Measurements from ENCODE around the gene CIZ1. TPM values are rescaled to one million over a fixed set of nuclear protein-coding genes. Genes with fewer than 3 reads are reported as not detected.
"Not testable (repeated sequence)": the region's sequence is repeated elsewhere in the genome, so short reads cannot be mapped to it uniquely, and the experiment has no call there.

Gene CIZ1
- total and polyA plus RNA-seq, 5 experiments from 2014 or later: 7.4 to 141 (median 39.2) TPM

DNA sequence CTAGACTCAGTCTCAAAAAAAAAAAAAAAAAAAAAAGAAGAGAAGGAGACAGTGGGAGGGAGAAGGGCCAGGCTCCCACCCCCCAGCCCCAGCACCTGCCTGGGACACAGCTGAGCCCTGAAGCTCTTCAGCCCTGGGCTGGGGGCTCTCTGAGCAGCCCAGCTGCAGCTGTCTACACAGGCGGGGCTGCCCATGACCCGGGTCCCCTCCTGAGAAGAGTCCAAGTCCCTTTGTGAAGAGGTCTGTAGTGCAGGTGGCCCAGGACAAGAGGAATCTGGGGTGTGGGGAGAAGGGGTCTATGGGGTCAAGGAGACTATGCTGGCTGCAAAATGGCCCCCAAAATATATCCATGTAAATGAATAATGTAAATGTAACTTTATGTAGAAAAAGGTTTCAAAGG lies 48.8 kb downstream of the CIZ1 start:
- Mint-ChIP-seq H3K9me3 (no peaks in the 10 kb centered on the region), H3K36me3 (no peaks in the 10 kb centered on the region), H3K27ac (peak overlapping the region in 2 of 10 donors; percentile 38 to 83), H3K4me3 (no peak overlapping the region), H3K27me3 (no peaks in the 10 kb centered on the region), H3K4me1 (peaks cover 9 to 12% (median 11%) of the 10 kb centered on the region in 4 donors)
- DNase-seq (peak in 1 of 10 donors; percentile 61), ATAC-seq (no peak)
- POLR2A ChIA-PET: interaction anchor here (1.2 to 1.3 kb wide), 2 partner anchors 14 to 19 kb away, joined by 3 read pairs; no protein-coding TSS in a partner anchor

DNA sequence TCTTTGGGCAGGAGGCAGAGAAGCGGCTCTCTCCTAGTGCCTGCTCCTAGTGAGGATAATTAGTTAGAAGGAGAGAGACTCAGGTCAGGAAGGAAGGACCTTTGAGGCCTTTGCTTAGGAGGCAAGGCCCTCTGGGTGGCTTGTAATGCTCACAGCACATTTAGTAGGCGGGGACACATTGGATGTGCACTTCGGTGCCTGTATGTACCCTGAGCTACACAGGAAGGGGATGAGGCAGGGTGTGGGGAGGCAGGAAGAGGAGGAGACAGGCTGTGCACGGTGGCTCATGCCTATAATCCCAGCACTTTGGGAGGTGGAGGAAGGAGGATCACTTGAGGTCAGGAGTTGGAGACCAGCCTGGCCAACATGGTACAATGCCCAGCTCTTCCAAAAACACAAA lies 49.3 kb downstream of the CIZ1 start:
- Mint-ChIP-seq H3K36me3 (no peaks in the 10 kb centered on the region), H3K4me1 (peaks cover 9 to 12% (median 11%) of the 10 kb centered on the region in 4 donors), H3K9me3 (no peaks in the 10 kb centered on the region), H3K4me3 (peak overlapping the region in 5 of 10 donors; percentile 13 to 59 (median 33)), H3K27ac (peak overlapping the region in 6 of 10 donors; percentile 6 to 91 (median 76)), H3K27me3 (no peaks in the 10 kb centered on the region)
- POLR2A ChIA-PET: interaction anchor here (0.6 to 1.3 kb wide), 2 partner anchors 19 to 20 kb away, joined by 3 read pairs; no protein-coding TSS in a partner anchor
- ATAC-seq: peak; percentile 41 to 77
- peak in 1 of 10 donors; percentile 31 for DNase-seq

DNA sequence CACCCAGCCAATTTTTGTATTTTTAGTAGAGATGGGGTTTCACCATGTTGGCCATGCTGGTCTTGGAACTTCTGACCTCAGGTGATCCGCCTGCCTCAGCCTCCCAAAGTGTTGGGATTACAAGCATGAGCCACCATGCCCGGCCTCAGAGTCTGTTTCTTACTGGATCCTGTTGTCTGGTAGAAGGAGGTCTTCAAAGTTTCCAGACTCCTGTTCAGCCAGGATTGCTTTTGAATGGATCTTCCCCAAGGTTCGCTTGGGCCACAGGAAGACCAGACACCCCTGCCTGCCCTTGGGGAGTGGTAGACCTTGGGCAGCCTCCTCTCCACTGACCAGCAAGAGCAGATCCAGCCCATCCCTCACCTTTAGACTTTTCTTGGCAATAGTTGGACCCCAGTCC lies 49.8 kb downstream of the CIZ1 start:
- POLR2A ChIA-PET: interaction anchor here (0.6 kb wide), 1 partner anchor 20 kb away, joined by 3 read pairs; no protein-coding TSS in a partner anchor
- H3K36me3 Mint-ChIP-seq: no peaks in the 10 kb centered on the region
- H3K9me3 Mint-ChIP-seq: no peaks in the 10 kb centered on the region
- peak in 1 of 10 donors; percentile 0 for DNase-seq
- H3K27me3 Mint-ChIP-seq: no peaks in the 10 kb centered on the region
- H3K27ac Mint-ChIP-seq: peak overlapping the region in 3 of 10 donors; percentile 6 to 91 (median 68)
- ATAC-seq: no peak
- peaks cover 10 to 12% (median 11%) of the 10 kb centered on the region in 4 donors for H3K4me1 Mint-ChIP-seq
- peak overlapping the region in 1 of 10 donors; percentile 33 for H3K4me3 Mint-ChIP-seq

DNA sequence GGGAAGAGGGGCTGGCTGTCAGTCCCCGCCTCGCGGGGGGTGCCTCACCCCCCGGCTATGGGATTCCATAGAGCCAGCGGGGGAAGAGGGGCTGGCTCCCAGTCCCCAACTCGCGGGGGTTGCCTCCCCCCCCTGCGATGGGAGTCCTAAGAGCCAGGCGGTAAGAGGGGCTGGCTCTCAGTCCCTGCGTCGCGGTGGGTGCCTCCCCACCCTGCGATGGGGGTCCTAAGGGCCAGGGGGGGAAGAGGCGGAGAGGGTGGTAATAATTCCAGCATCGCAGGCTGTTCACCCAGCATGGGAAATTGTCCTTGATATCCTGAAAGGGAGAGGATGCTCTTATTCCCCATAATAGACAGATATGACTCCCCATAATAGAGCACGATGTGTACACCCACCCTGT lies 51.8 kb downstream of the CIZ1 start:
- Mint-ChIP-seq H3K4me1 (peaks cover 10 to 18% (median 12%) of the 10 kb centered on the region in 4 donors), H3K27me3 (no peaks in the 10 kb centered on the region), H3K36me3 (no peaks in the 10 kb centered on the region), H3K4me3 (no peak overlapping the region), H3K27ac (no peak overlapping the region), H3K9me3 (no peaks in the 10 kb centered on the region)
- DNase-seq (peak in 1 of 10 donors; percentile 38), ATAC-seq (no peak)
- POLR2A ChIA-PET: no interaction called here

DNA sequence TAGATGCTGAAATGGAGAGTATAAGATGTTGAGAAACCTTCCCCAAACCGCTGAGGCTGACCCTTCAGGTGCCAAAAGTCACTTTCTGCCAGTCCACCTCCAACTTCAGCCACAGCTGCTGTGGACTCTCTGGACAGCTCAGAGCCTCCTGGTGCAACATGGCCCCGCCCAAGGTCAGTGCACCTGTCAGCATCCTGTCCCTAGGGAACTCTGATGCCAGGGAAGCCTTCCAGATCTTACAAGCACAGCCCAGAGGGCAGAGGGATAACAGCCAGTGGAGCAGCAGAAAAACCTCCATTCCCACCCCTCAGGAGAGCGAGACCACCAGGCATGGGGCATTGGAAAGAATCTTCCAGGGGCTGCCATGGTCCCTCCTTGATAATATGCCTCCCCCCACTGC lies 53.4 kb downstream of the CIZ1 start:
- no peaks in the 10 kb centered on the region for H3K9me3 Mint-ChIP-seq
- no peaks in the 10 kb centered on the region for H3K36me3 Mint-ChIP-seq
- DNase-seq (peak in 1 of 10 donors; percentile 16), ATAC-seq (no peak)
- peaks cover 5 to 13% (median 9%) of the 10 kb centered on the region in 4 donors for H3K4me1 Mint-ChIP-seq
- H3K27me3 Mint-ChIP-seq: peaks cover 0 to 5% (median 0%) of the 10 kb centered on the region in 5 donors
- H3K4me3 Mint-ChIP-seq: peak overlapping the region in 1 of 10 donors; percentile 30
- POLR2A ChIA-PET: no interaction called here
- no peak overlapping the region for H3K27ac Mint-ChIP-seq

GRCh38 chr9:128136816-128137793 lies 54.3 kb downstream of the CIZ1 start:
- no peaks in the 10 kb centered on the region for H3K9me3 Mint-ChIP-seq
- H3K4me1 Mint-ChIP-seq: peaks cover 3 to 10% (median 7%) of the 10 kb centered on the region in 4 donors
- H3K36me3 Mint-ChIP-seq: no peaks in the 10 kb centered on the region
- no peak overlapping the region for H3K4me3 Mint-ChIP-seq
- ATAC-seq: no peak
- peak in 1 of 10 donors; percentile 37 for DNase-seq
- H3K27ac Mint-ChIP-seq: peak overlapping the region in 1 of 10 donors; percentile 87
- POLR2A ChIA-PET: interaction anchor here (0.6 kb wide), 1 partner anchor 39 kb away, joined by 4 read pairs; no protein-coding TSS in a partner anchor
- peaks cover 0 to 6% (median 0%) of the 10 kb centered on the region in 5 donors for H3K27me3 Mint-ChIP-seq

DNA sequence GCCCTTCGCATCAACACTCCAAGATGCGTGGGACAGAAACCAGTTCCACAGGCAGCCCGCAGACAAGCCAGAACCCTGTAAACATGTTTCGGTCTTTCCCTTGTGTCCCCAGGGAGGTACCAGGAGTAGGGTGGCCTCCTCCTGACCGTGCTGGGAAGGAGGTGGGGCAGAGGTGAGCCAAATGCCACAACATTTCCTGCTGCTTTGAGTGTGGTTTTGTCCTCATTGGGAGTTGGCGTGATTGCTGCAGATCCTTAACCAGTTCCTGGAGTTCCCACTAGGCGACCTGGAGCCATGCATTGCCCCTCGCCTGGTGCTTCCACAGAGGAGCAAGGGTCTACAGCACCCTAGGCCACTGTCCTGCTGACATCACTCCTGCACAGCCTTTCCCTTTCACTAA lies 55.8 kb downstream of the CIZ1 start:
- H3K27me3 Mint-ChIP-seq, H3K4me1 Mint-ChIP-seq, H3K4me3 Mint-ChIP-seq, H3K9me3 Mint-ChIP-seq, ATAC-seq, POLR2A ChIA-PET, H3K36me3 Mint-ChIP-seq: not testable (repeated sequence)
- peak overlapping the region in 1 of 10 donors; percentile 31 for H3K27ac Mint-ChIP-seq
- peak in 1 of 10 donors; percentile 32 for DNase-seq

DNA sequence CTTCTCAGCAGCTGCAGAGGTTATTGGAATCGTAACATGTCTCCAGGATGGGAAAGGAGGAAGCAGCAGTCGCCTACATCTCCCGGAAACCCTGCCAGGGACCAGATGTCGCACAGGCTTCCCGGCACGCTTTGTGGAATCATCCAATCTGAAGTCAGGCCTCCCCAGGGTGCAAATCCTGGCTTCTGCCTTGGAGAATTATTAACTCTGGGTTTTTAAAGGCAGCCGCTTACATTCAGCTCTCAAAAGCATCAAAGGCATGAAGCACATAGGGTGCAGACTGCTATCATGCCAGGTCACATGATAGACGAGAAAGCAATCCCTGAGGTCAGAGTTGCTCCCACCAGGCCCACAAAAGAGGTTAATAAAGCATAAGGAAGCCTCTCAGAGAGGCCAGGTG lies 59.2 kb downstream of the CIZ1 start:
- H3K9me3 Mint-ChIP-seq, ATAC-seq, H3K4me3 Mint-ChIP-seq, POLR2A ChIA-PET, H3K27me3 Mint-ChIP-seq, H3K36me3 Mint-ChIP-seq, H3K27ac Mint-ChIP-seq: not testable (repeated sequence)
- DNase-seq: peak in 1 of 10 donors; percentile 1
- peaks cover 13 to 23% (median 19%) of the 10 kb centered on the region in 4 donors for H3K4me1 Mint-ChIP-seq

GRCh38 chr9:128131346-128131745 lies 60.0 kb downstream of the CIZ1 start:
- POLR2A ChIA-PET, H3K27ac Mint-ChIP-seq, H3K27me3 Mint-ChIP-seq, H3K36me3 Mint-ChIP-seq, ATAC-seq, H3K9me3 Mint-ChIP-seq, H3K4me3 Mint-ChIP-seq: not testable (repeated sequence)
- DNase-seq: peak in 1 of 10 donors; percentile 40
- peaks cover 13 to 27% (median 20%) of the 10 kb centered on the region in 4 donors for H3K4me1 Mint-ChIP-seq

GRCh38 chr9:128130651-128131050 lies 60.7 kb downstream of the CIZ1 start:
- H3K27me3 Mint-ChIP-seq, H3K4me3 Mint-ChIP-seq, POLR2A ChIA-PET, H3K36me3 Mint-ChIP-seq, H3K27ac Mint-ChIP-seq, ATAC-seq, H3K9me3 Mint-ChIP-seq: not testable (repeated sequence)
- peak in 1 of 10 donors; percentile 43 for DNase-seq
- H3K4me1 Mint-ChIP-seq: peaks cover 15 to 34% (median 25%) of the 10 kb centered on the region in 4 donors

DNA sequence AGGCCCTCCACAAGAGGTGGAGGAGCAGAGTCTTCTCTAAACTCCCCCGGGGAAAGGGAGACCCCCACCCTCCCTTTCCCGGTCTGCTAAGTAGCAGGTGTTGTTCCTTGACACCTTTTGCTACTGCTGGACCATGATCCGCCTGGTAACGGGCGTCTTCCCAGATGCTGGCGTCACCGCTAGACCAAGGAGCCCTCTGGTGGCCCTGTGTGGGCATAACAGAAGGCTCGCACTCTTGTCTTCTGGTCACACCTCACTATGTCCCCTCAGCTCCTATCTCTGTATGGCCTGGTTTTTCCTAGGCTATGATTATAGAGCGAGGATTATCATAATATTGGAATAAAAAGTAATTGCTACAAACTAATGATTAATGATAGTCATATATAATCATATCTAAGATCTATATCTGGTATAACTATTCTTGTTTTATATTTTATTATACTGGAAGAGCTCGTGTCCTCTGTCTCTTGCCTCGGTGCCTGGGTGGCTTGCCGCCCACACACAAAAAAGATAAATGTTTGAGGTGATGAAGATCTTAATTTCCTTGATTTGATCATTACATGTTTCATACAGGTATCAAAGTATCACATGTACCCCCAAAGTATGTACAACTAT lies 61.3 kb downstream of the CIZ1 start:
- H3K4me3 Mint-ChIP-seq: peak overlapping the region; percentile 38 to 99 (median 88)
- H3K27ac Mint-ChIP-seq: peak overlapping the region in 8 of 10 donors; percentile 29 to 99 (median 72)
- ATAC-seq, POLR2A ChIA-PET, H3K36me3 Mint-ChIP-seq, H3K9me3 Mint-ChIP-seq, H3K27me3 Mint-ChIP-seq: not testable (repeated sequence)
- DNase-seq: peak in 9 of 10 donors; percentile 20 to 51 (median 35)
- peaks cover 18 to 39% (median 30%) of the 10 kb centered on the region in 4 donors for H3K4me1 Mint-ChIP-seq

DNA sequence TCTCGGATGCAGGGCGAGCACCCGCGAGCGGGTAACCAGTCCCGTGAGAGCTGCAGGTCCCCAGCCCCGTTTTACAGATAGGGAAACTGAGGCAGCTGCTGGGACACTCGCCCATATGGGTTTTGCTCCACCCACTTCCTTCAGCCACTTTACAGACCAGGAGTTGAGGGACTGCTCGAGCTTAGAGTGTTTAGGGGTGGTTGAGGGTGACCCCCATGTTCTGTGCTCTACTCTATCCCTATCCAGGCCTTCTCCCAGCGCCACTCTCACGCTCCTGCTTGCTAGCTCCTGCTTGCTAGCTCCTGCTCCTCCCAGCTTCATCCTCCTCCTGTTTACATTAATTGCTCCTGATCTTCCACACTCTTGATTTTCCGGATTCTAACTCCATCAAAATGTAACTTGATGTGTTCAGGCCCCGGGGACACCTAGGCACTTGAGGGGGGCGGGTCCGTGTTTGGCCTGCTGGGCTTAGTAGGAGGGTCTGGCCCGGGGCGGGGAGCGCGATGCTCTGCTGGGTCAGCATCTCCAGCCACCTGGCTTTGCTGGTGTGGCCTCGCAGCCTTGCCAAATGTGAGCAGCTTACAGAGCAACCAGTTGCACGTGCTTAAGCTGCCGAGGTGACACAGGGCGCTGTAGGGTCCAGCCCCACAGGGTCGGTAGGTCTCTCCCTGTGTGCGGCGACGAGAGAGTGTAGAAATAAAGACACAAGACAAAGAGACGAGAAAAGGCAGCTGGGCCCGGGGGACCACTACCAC lies 62.4 kb downstream of the CIZ1 start:
- H3K27ac Mint-ChIP-seq: peak overlapping the region; percentile 81 to 100 (median 98)
- DNase-seq (no peak), ATAC-seq (no peak)
- H3K27me3 Mint-ChIP-seq: peaks cover 0 to 6% (median 0%) of the 10 kb centered on the region in 5 donors
- H3K4me1 Mint-ChIP-seq: peaks cover 20 to 46% (median 34%) of the 10 kb centered on the region in 4 donors
- no peaks in the 10 kb centered on the region for H3K9me3 Mint-ChIP-seq
- peak overlapping the region; percentile 92 to 99 (median 98) for H3K4me3 Mint-ChIP-seq
- POLR2A ChIA-PET: interaction anchor here (0.5 to 2.4 kb wide), 14 partner anchors 11 to 403 kb away, joined by 3 to 14 read pairs (median 4); partner anchors contain the start of genes BBLN, NAIF1, SLC25A25 and SWI5
- peaks cover 0 to 7% (median 2%) of the 10 kb centered on the region in 3 donors for H3K36me3 Mint-ChIP-seq
